H9 (cell line): Measurements from ENCODE around the gene NRCAM. TPM values are rescaled to one million over a fixed set of nuclear protein-coding genes. Genes with fewer than 3 reads are reported as not detected.

Experiments
- DNase-seq: peaks from one replicate; pipeline ENCODE4 v3.0.0-alpha.2; 2017
- H2AFZ ChIP-seq: one replicate; pipeline ENCODE4 v1.6.1; 2013; ENCODE audit warnings: mild to moderate bottlenecking, low read length, control low read depth, moderate library complexity
- H2AK5ac ChIP-seq: 2 replicates; pipeline ENCODE4 v1.6.1; 2013; ENCODE audit warnings: low read length, control low read depth, mixed read lengths; ENCODE audit not compliant: insufficient read length
- H2BK120ac ChIP-seq: one replicate; pipeline ENCODE4 v1.6.1; 2013; ENCODE audit warnings: low read depth, mild to moderate bottlenecking, low read length, control low read depth, inconsistent platforms; ENCODE audit not compliant: poor library complexity, severe bottlenecking
- H2BK12ac ChIP-seq: 2 replicates; pipeline ENCODE4 v1.6.1; 2013; ENCODE audit warnings: low read length, control low read depth, mixed read lengths, low read depth; ENCODE audit not compliant: insufficient read length
- H2BK15ac ChIP-seq: 2 replicates; pipeline ENCODE4 v1.6.1; 2013; ENCODE audit warnings: low read depth, low read length, control low read depth
- H2BK20ac ChIP-seq: one replicate; pipeline ENCODE4 v1.6.1; 2013; ENCODE audit warnings: low read depth, mild to moderate bottlenecking, low read length, control low read depth, inconsistent platforms; ENCODE audit not compliant: poor library complexity, severe bottlenecking
- H2BK5ac ChIP-seq: 2 replicates; pipeline ENCODE4 v1.6.1; 2013; ENCODE audit warnings: low read length, control low read depth, mixed read lengths; ENCODE audit not compliant: insufficient read length
- H3K14ac ChIP-seq: 2 replicates; pipeline ENCODE4 v1.6.1; 2013; ENCODE audit warnings: low read length, control low read depth; ENCODE audit not compliant: insufficient read depth
- H3K18ac ChIP-seq: 2 replicates; pipeline ENCODE4 v1.6.1; 2013; ENCODE audit warnings: low read depth, mild to moderate bottlenecking, mixed read lengths, low read length, control low read depth; ENCODE audit not compliant: insufficient read length
- H3K23ac ChIP-seq: 2 replicates; pipeline ENCODE4 v1.6.1; 2013; ENCODE audit warnings: low read length, control low read depth, mixed read lengths, low read depth; ENCODE audit not compliant: insufficient read length
- H3K23me2 ChIP-seq: 2 replicates; pipeline ENCODE4 v1.6.1; 2013; ENCODE audit warnings: low read depth, mild to moderate bottlenecking, mixed read lengths, low read length, control low read depth; ENCODE audit not compliant: insufficient read length, poor library complexity, severe bottlenecking
- H3K27ac ChIP-seq: 2 replicates; pipeline ENCODE4 v1.5.1; 2013; ENCODE audit warnings: low read length, control low read depth, mixed read lengths, low read depth; ENCODE audit not compliant: insufficient read length
- H3K27me3 ChIP-seq: 2 replicates; pipeline ENCODE4 v1.6.1; 2013; ENCODE audit warnings: low read length, control low read depth, inconsistent platforms; ENCODE audit not compliant: insufficient read depth
- H3K4ac ChIP-seq: 2 replicates; pipeline ENCODE4 v1.6.1; 2013; ENCODE audit warnings: low read depth, mild to moderate bottlenecking, control low read depth, inconsistent platforms, low read length, moderate library complexity
- H3K4me1 ChIP-seq: 2 replicates; pipeline ENCODE4 v1.6.1; 2013; ENCODE audit warnings: low read length, control low read depth, inconsistent platforms; ENCODE audit not compliant: insufficient read depth
- H3K4me2 ChIP-seq: 2 replicates; pipeline ENCODE4 v1.6.1; 2013; ENCODE audit warnings: low read length, control low read depth, mixed read lengths; ENCODE audit not compliant: insufficient read length, insufficient read depth
- H3K56ac ChIP-seq: 2 replicates; pipeline ENCODE4 v1.6.1; 2013; ENCODE audit warnings: low read depth, mild to moderate bottlenecking, mixed read lengths, low read length, control low read depth; ENCODE audit not compliant: insufficient read length
- H3K79me1 ChIP-seq: 2 replicates; pipeline ENCODE4 v1.6.1; 2013; ENCODE audit warnings: low read depth, mild to moderate bottlenecking, moderate library complexity, low read length, control low read depth, inconsistent platforms; ENCODE audit not compliant: insufficient read depth, poor library complexity, severe bottlenecking
- H3K79me2 ChIP-seq: 2 replicates; pipeline ENCODE4 v1.6.1; 2013; ENCODE audit warnings: low read length, control low read depth, inconsistent platforms; ENCODE audit not compliant: insufficient read depth
- H3K9ac ChIP-seq: 2 replicates; pipeline ENCODE4 v1.6.1; 2013; ENCODE audit warnings: low read length, control low read depth, mixed read lengths; ENCODE audit not compliant: insufficient read length; ENCODE audit errors: extremely low read depth
- H3K9me3 ChIP-seq: one replicate; pipeline ENCODE4 v1.6.1; 2013; ENCODE audit warnings: low read depth, low read length, inconsistent platforms; ENCODE audit not compliant: control insufficient read depth
- H3T11ph ChIP-seq: one replicate; pipeline ENCODE4 v1.6.1; 2013; ENCODE audit warnings: mild to moderate bottlenecking, low read length, control low read depth, inconsistent platforms
- H4K20me1 ChIP-seq: one replicate; pipeline ENCODE4 v1.6.1; 2013; ENCODE audit not compliant: control insufficient read depth, insufficient read length, insufficient read depth
- H4K5ac ChIP-seq: 2 replicates; pipeline ENCODE4 v1.6.1; 2013; ENCODE audit warnings: low read depth, mild to moderate bottlenecking, mixed read lengths, low read length, control low read depth; ENCODE audit not compliant: insufficient read length
- H4K8ac ChIP-seq: replicated peaks from 2 replicates; pipeline ENCODE4 v1.6.1; 2013; ENCODE audit warnings: low read length, control low read depth, mixed read lengths, low read depth; ENCODE audit not compliant: insufficient read length
- H4K91ac ChIP-seq: 2 replicates; pipeline ENCODE4 v1.6.1; 2013; ENCODE audit warnings: low read depth, mild to moderate bottlenecking, moderate library complexity, mixed read lengths, low read length, control low read depth; ENCODE audit not compliant: insufficient read length
- H3K27ac Mint-ChIP-seq, 3 experiments: 2 replicates in 2 of 3; 3 replicates in 1 of 3; pipeline ENCODE4 v1.8.0; 2020 to 2021; ENCODE audit warnings: mixed read lengths in 3 of 3, mild to moderate bottlenecking in 1 of 3, moderate library complexity in 1 of 3
- H3K27me3 Mint-ChIP-seq: 2 replicates; pipeline ENCODE4 v1.8.0; 2021; ENCODE audit warnings: low read depth, mild to moderate bottlenecking, moderate library complexity, mixed read lengths
- H3K36me3 Mint-ChIP-seq, 3 experiments: 2 replicates in 2 of 3; 3 replicates in 1 of 3; pipeline ENCODE4 v1.8.0; 2020 to 2021; ENCODE audit warnings: low read depth in 3 of 3, mixed read lengths in 3 of 3; ENCODE audit not compliant: insufficient read depth in 1 of 3
- H3K4me1 Mint-ChIP-seq, 2 experiments: 2 replicates each; pipeline ENCODE4 v1.8.0; 2020; ENCODE audit warnings: mixed read lengths in 2 of 2
- H3K4me3 Mint-ChIP-seq, 2 experiments: 2 replicates in 1 of 2; 3 replicates in 1 of 2; pipeline ENCODE4 v1.8.0; 2020 to 2021; ENCODE audit warnings: mild to moderate bottlenecking in 2 of 2, mixed read lengths in 2 of 2, moderate library complexity in 1 of 2
- H3K9me3 Mint-ChIP-seq, 2 experiments: 2 replicates in 1 of 2; 3 replicates in 1 of 2; pipeline ENCODE4 v1.8.0; 2020; ENCODE audit warnings: mild to moderate bottlenecking in 2 of 2, mixed read lengths in 2 of 2, moderate library complexity in 1 of 2
- CTCF ChIP-seq: fragments of 200-600 bp; sonication (generic); conservative IDR thresholded peaks from 3 replicates; pipeline ENCODE4 v1.8.0; 2021; ENCODE audit warnings: antibody characterized with exemption, mild to moderate bottlenecking
- WGBS: extraction: QIAGEN DNeasy Blood & Tissue Kit; methylation state at CpG from one replicate; pipeline ENCODE4 v1.1.7; 2013; ENCODE audit warnings: missing lambda C conversion rate, low lambda C conversion rate, mixed read lengths; ENCODE audit not compliant: insufficient read length; ENCODE audit errors: extremely low coverage; 5-methylcytosine and 5-hydroxymethylcytosine counted together
- total RNA-seq: library from RNA; stranded (reverse); gene quantifications from 2 replicates; pipeline ENCODE4 v1.2.1, GENCODE V29; 2021

NRCAM gene
- total RNA-seq, 1 experiment from 2014 or later: 2.3 TPM

GRCh38 chr7:108157606-108158335, 298.5 kb downstream of the NRCAM start:
- Mint-ChIP-seq H3K9me3 (no peaks in the 10 kb centered on the region), H3K4me3 (no peak overlapping the region), H3K36me3 (no peaks in the 10 kb centered on the region), H3K27me3 (no peaks in the 10 kb centered on the region), H3K4me1 (no peaks in the 10 kb centered on the region; a peak in 1 of 4 replicates), H3K27ac (no peak overlapping the region)
- Histone ChIP-seq H3K9ac (no peak overlapping the region), H2BK5ac (no peak overlapping the region), H2AFZ (no peak overlapping the region), H3K79me1 (no peaks in the 10 kb centered on the region), H2BK15ac (no peak overlapping the region), H3K27ac (no peak overlapping the region), H3K23ac (no peak overlapping the region), H3K9me3 (no peaks in the 10 kb centered on the region), H2BK12ac (no peak overlapping the region), H3K4ac (no peak overlapping the region), H4K5ac (no peak overlapping the region), H2BK120ac (no peak overlapping the region), H4K8ac (no peak overlapping the region), H3K14ac (no peak overlapping the region), H2BK20ac (no peak overlapping the region), H3K56ac (no peak overlapping the region), H3K4me1 (0 out of 2 replicates have a peak, but pooled peaks cover 2% of the 10 kb centered on the region), H3K18ac (no peak overlapping the region), H3K27me3 (no peaks in the 10 kb centered on the region), H3K79me2 (no peaks in the 10 kb centered on the region), H3T11ph (no peak overlapping the region), H4K20me1 (no peaks in the 10 kb centered on the region), H4K91ac (no peak overlapping the region), H3K4me2 (no peak overlapping the region), H2AK5ac (no peak overlapping the region), H3K23me2 (no peaks in the 10 kb centered on the region)
- DNase-seq: no peak
- no CpG with 5 or more reads among the region's 4 CpGs for WGBS
- no peak for TF ChIP-seq CTCF
